Measurements from ENCODE around the gene ASAH2. TPM values are rescaled to one million over a fixed set of nuclear protein-coding genes. Genes with fewer than 3 reads are reported as not detected.
"Not testable (repeated sequence)": the region's sequence is repeated elsewhere in the genome, so short reads cannot be mapped to it uniquely, and the experiment has no call there.

The ASAH2 gene
- total RNA-seq, 1 donor from 2014 or later, result 1.7 TPM

- no peak for DNase-seq (ENCODE audit: low spot score)
- H3K9me3 Mint-ChIP-seq, result no peaks in the 10 kb centered on the region
- H3K36me3 Mint-ChIP-seq (ENCODE audit: low read depth), result no peaks in the 10 kb centered on the region
- H3K4me1 Mint-ChIP-seq (ENCODE audit: low read depth), result no peaks in the 10 kb centered on the region
- peaks cover 59% of the 10 kb centered on the region for H3K27me3 Mint-ChIP-seq (ENCODE audit: low read depth)
- no peak overlapping the region for H3K4me3 Mint-ChIP-seq (ENCODE audit: low read depth)
- H3K27ac Mint-ChIP-seq, result no peak overlapping the region
- intact Hi-C loops (cut with micrococcal nuclease), result no loop called here
Observed at GRCh38 chr10:50244201-50244600, 7.1 kb downstream of the ASAH2 start.

DNA sequence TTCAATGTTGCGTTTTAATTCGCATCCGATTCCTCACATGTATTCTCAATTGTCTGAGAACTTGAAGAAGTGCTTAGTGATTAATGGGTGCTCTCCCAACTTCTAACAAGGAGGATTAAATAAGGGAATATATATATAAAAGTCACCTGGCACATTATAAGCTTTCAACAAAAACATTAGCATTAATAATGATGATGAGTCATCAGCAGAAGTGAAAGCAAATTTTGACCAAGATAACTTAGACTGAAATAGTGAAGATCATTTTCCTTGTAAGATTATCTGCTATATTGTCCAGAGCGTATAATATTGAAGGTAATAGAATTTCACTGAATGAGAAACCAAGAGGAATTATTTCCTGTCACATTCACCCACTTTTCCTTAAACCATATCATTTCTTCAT lies 8.5 kb downstream of the ASAH2 start:
- intact Hi-C loops (cut with micrococcal nuclease), result no loop called here
- no peak for DNase-seq (ENCODE audit: low spot score)
- no peaks in the 10 kb centered on the region for H3K9me3 Mint-ChIP-seq
- H3K27me3 Mint-ChIP-seq (ENCODE audit: low read depth), result peaks cover 56% of the 10 kb centered on the region
- H3K4me3 Mint-ChIP-seq (ENCODE audit: low read depth), result no peak overlapping the region
- H3K4me1 Mint-ChIP-seq (ENCODE audit: low read depth), result no peaks in the 10 kb centered on the region
- H3K27ac Mint-ChIP-seq, result no peak overlapping the region
- no peaks in the 10 kb centered on the region for H3K36me3 Mint-ChIP-seq (ENCODE audit: low read depth)

GRCh38 chr10:50241478-50241877 lies 9.8 kb downstream of the ASAH2 start:
- not testable (repeated sequence) for H3K36me3 Mint-ChIP-seq (ENCODE audit: low read depth)

DNA sequence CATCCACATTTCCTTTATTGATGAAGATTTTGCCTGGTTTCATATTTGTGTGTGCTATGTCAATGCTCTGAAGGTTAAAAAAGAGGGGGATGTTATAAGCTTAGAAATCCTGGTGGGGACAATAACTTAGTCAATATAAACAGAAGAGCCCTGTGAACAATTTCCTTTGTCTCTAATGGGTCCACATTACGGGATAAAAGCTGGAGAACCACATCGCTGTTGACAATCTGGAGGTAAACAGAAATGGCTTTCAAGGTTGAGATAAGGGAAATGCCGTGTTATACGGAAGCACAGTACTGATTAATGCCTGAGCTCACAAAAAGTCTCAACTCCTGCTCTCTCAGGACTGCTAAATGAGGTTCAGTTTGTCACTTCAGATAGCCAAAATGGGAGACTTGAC lies 16.8 kb downstream of the ASAH2 start:
- no peak for DNase-seq (ENCODE audit: low spot score)
- Mint-ChIP-seq H3K4me1 (ENCODE audit: low read depth) (no peaks in the 10 kb centered on the region), H3K4me3 (ENCODE audit: low read depth) (no peak overlapping the region), H3K27me3 (ENCODE audit: low read depth) (peaks cover 60% of the 10 kb centered on the region), H3K9me3 (no peaks in the 10 kb centered on the region), H3K27ac (no peak overlapping the region), H3K36me3 (ENCODE audit: low read depth) (no peaks in the 10 kb centered on the region)
- intact Hi-C loops (cut with micrococcal nuclease), result no loop called here

More at GRCh38 chr10:50241478-50241877, 9.8 kb downstream of the ASAH2 start:
- H3K4me1 Mint-ChIP-seq (ENCODE audit: low read depth); intact Hi-C loops (cut with micrococcal nuclease); DNase-seq (ENCODE audit: low spot score); H3K27ac Mint-ChIP-seq; H3K9me3 Mint-ChIP-seq; H3K4me3 Mint-ChIP-seq (ENCODE audit: low read depth): not testable (repeated sequence)
- H3K27me3 Mint-ChIP-seq (ENCODE audit: low read depth), result peaks cover 54% of the 10 kb centered on the region

DNA sequence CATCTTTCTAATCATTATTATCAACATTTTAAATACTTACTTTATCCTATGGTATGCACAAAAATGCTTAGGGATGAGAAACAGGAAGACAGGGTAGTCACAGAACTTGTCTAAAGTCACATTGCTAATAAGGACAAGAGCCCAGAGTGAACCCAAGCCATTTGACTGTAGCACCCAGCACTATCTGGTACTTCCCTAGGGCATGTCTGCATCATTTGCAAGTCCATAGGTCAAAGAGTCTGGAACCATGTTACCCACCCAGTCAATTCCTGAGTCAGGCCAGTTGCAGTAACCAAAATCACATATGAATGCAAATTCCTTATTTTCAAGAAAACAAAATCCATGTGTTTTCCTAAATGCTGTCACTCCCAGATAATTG lies 19.1 kb downstream of the ASAH2 start:
- no peak for DNase-seq (ENCODE audit: low spot score)
- intact Hi-C loops (cut with micrococcal nuclease), result no loop called here
- no peak overlapping the region for H3K27ac Mint-ChIP-seq
- peaks cover 55% of the 10 kb centered on the region for H3K27me3 Mint-ChIP-seq (ENCODE audit: low read depth)
- no peaks in the 10 kb centered on the region for H3K36me3 Mint-ChIP-seq (ENCODE audit: low read depth)
- no peaks in the 10 kb centered on the region for H3K9me3 Mint-ChIP-seq
- no peak overlapping the region for H3K4me3 Mint-ChIP-seq (ENCODE audit: low read depth)
- H3K4me1 Mint-ChIP-seq (ENCODE audit: low read depth), result no peaks in the 10 kb centered on the region

GRCh38 chr10:50231515-50232260 lies 19.6 kb downstream of the ASAH2 start:
- DNase-seq (ENCODE audit: low spot score), result no peak
- H3K4me3 Mint-ChIP-seq (ENCODE audit: low read depth), result no peak overlapping the region
- H3K9me3 Mint-ChIP-seq, result no peaks in the 10 kb centered on the region
- intact Hi-C loops (cut with micrococcal nuclease), result no loop called here
- no peak overlapping the region for H3K27ac Mint-ChIP-seq
- peaks cover 56% of the 10 kb centered on the region for H3K27me3 Mint-ChIP-seq (ENCODE audit: low read depth)
- H3K36me3 Mint-ChIP-seq (ENCODE audit: low read depth), result no peaks in the 10 kb centered on the region
- H3K4me1 Mint-ChIP-seq (ENCODE audit: low read depth), result no peaks in the 10 kb centered on the region

DNA sequence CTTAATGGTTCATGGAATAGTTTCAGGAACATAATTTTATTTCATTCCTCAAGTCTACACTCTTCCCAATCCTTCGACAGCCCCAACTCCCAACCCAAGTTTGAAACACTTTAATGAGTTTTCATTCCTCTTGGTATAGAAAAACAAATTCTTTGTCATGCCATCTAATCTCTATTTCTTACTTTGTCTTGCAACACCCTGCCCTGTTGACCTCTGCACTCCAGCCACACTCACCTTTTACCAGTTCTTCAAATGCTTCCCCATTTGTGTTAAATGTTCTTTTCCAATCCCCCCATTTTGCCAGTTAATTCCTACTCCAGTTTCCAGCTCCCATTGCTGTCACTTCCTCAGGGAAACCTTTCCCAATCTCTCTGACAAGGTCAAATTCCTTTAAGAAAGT lies 21.9 kb downstream of the ASAH2 start:
- no peak for DNase-seq (ENCODE audit: low spot score)
- no peaks in the 10 kb centered on the region for H3K9me3 Mint-ChIP-seq
- H3K36me3 Mint-ChIP-seq (ENCODE audit: low read depth), result no peaks in the 10 kb centered on the region
- H3K27me3 Mint-ChIP-seq (ENCODE audit: low read depth), result peaks cover 47% of the 10 kb centered on the region
- intact Hi-C loops (cut with micrococcal nuclease), result no loop called here
- H3K4me1 Mint-ChIP-seq (ENCODE audit: low read depth), result peaks cover 3% of the 10 kb centered on the region
- H3K4me3 Mint-ChIP-seq (ENCODE audit: low read depth), result no peak overlapping the region
- H3K27ac Mint-ChIP-seq, result no peak overlapping the region

DNA sequence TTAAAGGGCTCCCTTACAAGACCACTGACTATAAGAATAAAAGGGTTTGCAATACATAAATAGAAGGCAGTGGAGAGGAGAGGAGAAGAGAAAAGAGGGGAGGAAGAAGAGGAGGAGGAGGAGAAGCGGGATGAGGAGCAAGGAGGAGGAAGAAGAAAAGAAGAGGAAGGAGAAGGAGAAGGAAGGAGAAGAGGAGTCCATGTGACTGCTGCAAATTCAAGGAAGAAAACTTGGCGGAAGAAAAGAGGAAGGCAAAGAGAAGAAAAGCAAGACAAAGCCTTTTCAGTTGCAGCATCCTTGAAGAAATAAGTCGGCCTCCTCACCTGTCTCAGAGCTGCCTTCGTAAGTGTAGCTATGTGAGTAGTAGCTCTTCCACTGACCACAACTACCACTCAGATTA lies 22.6 kb downstream of the ASAH2 start:
- intact Hi-C loops (cut with micrococcal nuclease), result no loop called here
- H3K27me3 Mint-ChIP-seq (ENCODE audit: low read depth), result peaks cover 43% of the 10 kb centered on the region
- peaks cover 4% of the 10 kb centered on the region for H3K4me1 Mint-ChIP-seq (ENCODE audit: low read depth)
- H3K36me3 Mint-ChIP-seq (ENCODE audit: low read depth), result no peaks in the 10 kb centered on the region
- DNase-seq (ENCODE audit: low spot score), result no peak
- no peak overlapping the region for H3K27ac Mint-ChIP-seq
- no peaks in the 10 kb centered on the region for H3K9me3 Mint-ChIP-seq
- H3K4me3 Mint-ChIP-seq (ENCODE audit: low read depth), result no peak overlapping the region

DNA sequence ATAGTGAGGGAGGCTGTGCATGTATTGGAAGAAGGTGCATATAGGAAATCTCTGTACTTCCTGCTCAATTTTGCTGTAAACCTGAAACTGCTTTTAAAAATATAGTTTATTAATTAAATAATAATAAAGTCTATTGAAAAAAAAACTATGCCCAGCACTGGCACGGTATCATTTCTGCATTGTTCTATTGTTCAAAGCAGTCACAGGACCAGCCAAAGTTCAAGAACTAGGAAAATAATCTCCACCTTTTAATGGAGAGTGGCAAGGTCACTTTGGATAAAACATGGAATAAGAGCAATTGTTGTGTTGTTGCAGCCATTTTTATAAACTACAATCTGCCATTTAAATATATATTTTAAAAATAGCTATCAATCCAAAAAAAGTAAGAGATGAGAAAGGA lies 24.7 kb downstream of the ASAH2 start:
- no peaks in the 10 kb centered on the region for H3K9me3 Mint-ChIP-seq
- peaks cover 44% of the 10 kb centered on the region for H3K27me3 Mint-ChIP-seq (ENCODE audit: low read depth)
- H3K4me3 Mint-ChIP-seq (ENCODE audit: low read depth), result no peak overlapping the region
- peaks cover 4% of the 10 kb centered on the region for H3K4me1 Mint-ChIP-seq (ENCODE audit: low read depth)
- no peak for DNase-seq (ENCODE audit: low spot score)
- no peaks in the 10 kb centered on the region for H3K36me3 Mint-ChIP-seq (ENCODE audit: low read depth)
- no peak overlapping the region for H3K27ac Mint-ChIP-seq
- intact Hi-C loops (cut with micrococcal nuclease), result no loop called here

- H3K4me1 Mint-ChIP-seq (ENCODE audit: low read depth), result peaks cover 4% of the 10 kb centered on the region
- H3K36me3 Mint-ChIP-seq (ENCODE audit: low read depth), result no peaks in the 10 kb centered on the region
- intact Hi-C loops (cut with micrococcal nuclease), result loop anchor here (1.0 kb wide), 1 partner anchor 630 kb away; no protein-coding TSS in a partner anchor
- H3K27me3 Mint-ChIP-seq (ENCODE audit: low read depth), result peaks cover 33% of the 10 kb centered on the region
- H3K4me3 Mint-ChIP-seq (ENCODE audit: low read depth), result no peak overlapping the region
- H3K9me3 Mint-ChIP-seq, result no peaks in the 10 kb centered on the region
- DNase-seq (ENCODE audit: low spot score), result no peak
- no peak overlapping the region for H3K27ac Mint-ChIP-seq
Observed at GRCh38 chr10:50224330-50224952, 26.9 kb downstream of the ASAH2 start.

GRCh38 chr10:50222199-50222598 lies 29.1 kb downstream of the ASAH2 start:
- Mint-ChIP-seq H3K4me1 (ENCODE audit: low read depth) (peaks cover 4% of the 10 kb centered on the region), H3K36me3 (ENCODE audit: low read depth) (no peaks in the 10 kb centered on the region), H3K27me3 (ENCODE audit: low read depth) (peaks cover 24% of the 10 kb centered on the region), H3K4me3 (ENCODE audit: low read depth) (no peak overlapping the region), H3K9me3 (no peaks in the 10 kb centered on the region), H3K27ac (no peak overlapping the region)
- intact Hi-C loops (cut with micrococcal nuclease), result no loop called here
- no peak for DNase-seq (ENCODE audit: low spot score)

GRCh38 chr10:50221470-50221869 lies 29.8 kb downstream of the ASAH2 start:
- no peak overlapping the region for H3K4me3 Mint-ChIP-seq (ENCODE audit: low read depth)
- no peak for DNase-seq (ENCODE audit: low spot score)
- H3K36me3 Mint-ChIP-seq (ENCODE audit: low read depth), result no peaks in the 10 kb centered on the region
- intact Hi-C loops (cut with micrococcal nuclease), result no loop called here
- no peak overlapping the region for H3K27ac Mint-ChIP-seq
- peaks cover 4% of the 10 kb centered on the region for H3K4me1 Mint-ChIP-seq (ENCODE audit: low read depth)
- peaks cover 21% of the 10 kb centered on the region for H3K27me3 Mint-ChIP-seq (ENCODE audit: low read depth)
- no peaks in the 10 kb centered on the region for H3K9me3 Mint-ChIP-seq

DNA sequence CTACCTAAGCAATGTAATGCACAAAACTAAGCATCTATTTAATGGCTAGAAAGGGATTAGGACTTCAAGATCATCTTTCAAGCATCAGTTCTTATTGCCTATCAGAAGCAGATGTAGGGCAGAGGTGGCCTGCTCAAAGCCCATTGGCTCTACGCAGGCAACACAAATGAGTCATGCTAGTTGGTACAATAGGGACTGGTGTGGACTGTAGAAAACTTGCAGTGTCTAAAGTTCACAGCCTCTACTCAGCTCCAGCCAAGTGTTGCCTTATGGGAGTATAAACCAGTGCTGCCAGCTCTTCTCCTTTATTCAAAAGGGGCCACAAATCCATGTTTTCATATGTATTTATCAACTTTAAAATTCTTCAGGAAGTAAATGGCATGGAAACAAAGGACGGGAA lies 31.7 kb downstream of the ASAH2 start:
- H3K4me1 Mint-ChIP-seq (ENCODE audit: low read depth), result peaks cover 3% of the 10 kb centered on the region
- H3K36me3 Mint-ChIP-seq (ENCODE audit: low read depth), result no peaks in the 10 kb centered on the region
- H3K9me3 Mint-ChIP-seq, result peaks cover 4% of the 10 kb centered on the region
- peaks cover 22% of the 10 kb centered on the region for H3K27me3 Mint-ChIP-seq (ENCODE audit: low read depth)
- DNase-seq (ENCODE audit: low spot score), result no peak
- no peak overlapping the region for H3K27ac Mint-ChIP-seq
- intact Hi-C loops (cut with micrococcal nuclease), result no loop called here
- no peak overlapping the region for H3K4me3 Mint-ChIP-seq (ENCODE audit: low read depth)

Data from activated T-helper 2 cell treated with anti-CD3 and anti-CD28 coated beads, Interferon-gamma antibody, Interleukin-2, Interleukin-4, amounts not matched to agents 10 μg/mL and 5 μg/mL and 100 μg/mL, durations not matched to agents 14 hours and 24 hours and 36 hours (primary cell).